HG03064 (cell line): ENCODE results near the gene ALS2CL.
"Not testable (repeated sequence)": the region's sequence is repeated elsewhere in the genome, so short reads cannot be mapped to it uniquely, and the experiment has no call there.

ENCODE experiments used
- ATAC-seq: cut with Tn5 transposase; IDR thresholded peaks from one replicate; pipeline ENCODE4 v1.9.1; 2021; ENCODE audit warnings: low read depth; ENCODE audit not compliant: unreplicated experiment

The ALS2CL gene, protein sequence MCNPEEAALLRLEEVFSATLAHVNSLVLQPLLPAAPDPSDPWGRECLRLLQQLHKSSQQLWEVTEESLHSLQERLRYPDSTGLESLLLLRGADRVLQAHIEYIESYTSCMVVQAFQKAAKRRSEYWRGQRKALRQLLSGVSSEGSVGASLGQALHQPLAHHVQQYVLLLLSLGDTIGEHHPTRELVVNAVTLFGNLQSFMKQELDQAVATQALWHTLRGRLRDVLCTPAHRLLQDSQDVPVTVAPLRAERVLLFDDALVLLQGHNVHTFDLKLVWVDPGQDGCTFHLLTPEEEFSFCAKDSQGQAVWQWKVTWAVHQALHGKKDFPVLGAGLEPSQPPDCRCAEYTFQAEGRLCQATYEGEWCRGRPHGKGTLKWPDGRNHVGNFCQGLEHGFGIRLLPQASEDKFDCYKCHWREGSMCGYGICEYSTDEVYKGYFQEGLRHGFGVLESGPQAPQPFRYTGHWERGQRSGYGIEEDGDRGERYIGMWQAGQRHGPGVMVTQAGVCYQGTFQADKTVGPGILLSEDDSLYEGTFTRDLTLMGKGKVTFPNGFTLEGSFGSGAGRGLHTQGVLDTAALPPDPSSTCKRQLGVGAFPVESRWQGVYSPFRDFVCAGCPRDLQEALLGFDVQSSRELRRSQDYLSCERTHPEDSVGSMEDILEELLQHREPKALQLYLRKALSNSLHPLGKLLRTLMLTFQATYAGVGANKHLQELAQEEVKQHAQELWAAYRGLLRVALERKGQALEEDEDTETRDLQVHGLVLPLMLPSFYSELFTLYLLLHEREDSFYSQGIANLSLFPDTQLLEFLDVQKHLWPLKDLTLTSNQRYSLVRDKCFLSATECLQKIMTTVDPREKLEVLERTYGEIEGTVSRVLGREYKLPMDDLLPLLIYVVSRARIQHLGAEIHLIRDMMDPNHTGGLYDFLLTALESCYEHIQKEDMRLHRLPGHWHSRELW

DNA sequence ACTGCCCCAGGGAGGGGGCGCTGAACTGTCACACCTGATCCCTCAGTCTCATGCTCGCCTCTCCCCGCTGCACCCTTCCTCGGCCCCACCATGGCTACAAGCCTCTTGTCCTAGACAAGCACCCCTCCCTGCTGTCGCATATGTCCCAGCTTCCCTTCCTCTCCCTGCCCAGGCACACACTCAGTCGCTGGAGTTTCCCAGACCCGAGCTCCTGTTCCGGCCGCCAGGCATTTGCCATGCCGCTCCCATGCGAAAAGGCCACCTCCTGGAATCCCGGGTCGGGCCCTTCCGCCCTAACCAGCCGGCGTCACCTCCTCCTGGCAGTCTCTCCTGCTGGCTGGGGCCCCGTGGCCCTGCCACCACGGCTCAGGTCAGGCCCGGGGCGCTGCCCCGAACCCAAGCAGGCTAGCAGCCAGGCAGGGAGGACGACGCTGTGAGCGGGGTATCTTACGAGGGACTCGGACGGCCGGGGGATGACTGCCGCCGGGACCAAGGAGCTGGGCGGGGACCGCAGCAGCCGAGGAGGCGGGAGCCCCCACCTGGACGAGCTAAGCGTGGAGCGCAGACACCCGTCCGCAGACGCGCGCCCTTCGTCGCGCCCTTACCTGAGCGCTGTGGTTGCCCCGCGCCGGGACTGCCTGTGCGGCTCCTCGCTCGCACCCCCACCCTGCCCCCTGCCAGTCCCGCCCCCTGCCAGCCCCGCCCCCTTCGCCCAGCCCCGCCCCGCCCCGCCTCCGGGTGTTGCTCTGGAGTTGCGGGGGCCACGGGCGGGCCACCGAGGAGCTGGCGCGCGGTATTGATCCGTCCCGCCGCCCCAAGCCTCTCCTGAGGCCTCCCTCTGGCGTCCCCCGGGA is at the start of gene ALS2CL:
TSS of gene ALS2CL (minus strand) at position 642 of the 854 bp plus-strand sequence. CDS start 4,239 bp downstream, outside the sequence.
- no peak for ATAC-seq

DNA sequence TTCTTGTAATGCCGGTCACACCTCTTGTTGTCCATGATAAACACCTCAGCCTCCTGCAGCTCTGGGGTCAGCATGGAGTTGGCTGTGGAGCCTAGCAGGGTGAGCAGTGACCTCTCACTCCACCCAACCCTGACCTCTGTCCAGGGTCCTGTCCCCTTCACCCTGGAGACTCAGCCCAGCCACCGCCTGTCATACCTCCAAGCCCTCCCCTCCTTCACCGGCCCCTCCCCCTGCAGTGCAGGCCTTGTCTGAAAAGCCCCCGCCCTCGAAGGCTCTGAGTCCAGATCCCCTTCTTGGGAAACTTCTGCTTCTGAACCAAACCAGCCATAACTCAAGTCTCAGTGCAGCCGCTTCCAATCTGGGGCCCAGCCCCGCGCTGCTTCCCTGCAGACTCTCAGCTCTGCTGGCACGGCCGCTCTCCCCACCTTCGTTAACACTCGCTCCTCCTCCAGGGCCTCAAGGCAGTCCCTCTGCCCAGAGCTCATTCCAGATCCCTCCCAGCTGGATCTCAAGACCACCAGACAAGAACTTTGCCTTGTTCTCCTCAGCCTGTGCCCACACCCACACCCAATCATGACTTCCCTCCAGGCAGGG is 49.6 kb upstream of the ALS2CL start:
- no peak for ATAC-seq

DNA sequence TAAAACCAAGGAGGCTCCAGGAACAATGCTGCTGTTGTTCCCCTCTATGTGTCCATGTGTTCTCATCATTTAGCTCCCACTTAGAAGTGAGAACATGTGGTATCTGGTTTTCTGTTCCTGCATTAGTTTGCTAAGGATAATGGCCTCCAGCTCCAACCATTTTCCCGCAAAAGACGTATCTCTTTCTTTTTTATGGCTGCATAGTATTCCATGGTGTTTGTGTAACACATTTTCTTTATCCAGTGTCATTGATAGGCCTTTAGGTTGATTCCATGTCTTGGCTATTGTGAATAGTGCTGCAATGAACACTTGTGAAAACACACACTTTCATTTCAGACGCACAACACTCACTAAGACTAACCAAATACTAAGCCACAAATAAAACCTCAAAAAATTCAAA is 46.1 kb upstream of the ALS2CL start:
- not testable (repeated sequence) for ATAC-seq

DNA sequence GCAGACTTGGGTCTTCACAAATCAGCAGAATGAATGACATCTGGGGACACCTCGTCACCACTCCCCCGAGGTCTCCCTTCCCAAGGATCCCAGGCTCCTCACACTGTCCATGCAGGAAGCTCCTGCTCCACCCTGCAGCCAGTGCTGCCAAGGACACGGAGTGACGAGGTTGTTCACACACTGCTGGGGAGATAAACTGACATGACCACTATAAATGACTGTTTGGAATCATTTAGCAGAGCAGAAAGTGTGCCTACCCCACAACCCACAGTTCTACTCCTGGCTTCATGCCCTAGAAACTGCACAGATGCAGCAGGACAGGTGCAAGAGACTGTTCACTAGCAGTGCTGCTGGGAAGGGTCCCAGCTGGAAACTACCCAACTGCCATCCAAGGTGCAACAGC is 43.9 kb upstream of the ALS2CL start:
- no peak for ATAC-seq

DNA sequence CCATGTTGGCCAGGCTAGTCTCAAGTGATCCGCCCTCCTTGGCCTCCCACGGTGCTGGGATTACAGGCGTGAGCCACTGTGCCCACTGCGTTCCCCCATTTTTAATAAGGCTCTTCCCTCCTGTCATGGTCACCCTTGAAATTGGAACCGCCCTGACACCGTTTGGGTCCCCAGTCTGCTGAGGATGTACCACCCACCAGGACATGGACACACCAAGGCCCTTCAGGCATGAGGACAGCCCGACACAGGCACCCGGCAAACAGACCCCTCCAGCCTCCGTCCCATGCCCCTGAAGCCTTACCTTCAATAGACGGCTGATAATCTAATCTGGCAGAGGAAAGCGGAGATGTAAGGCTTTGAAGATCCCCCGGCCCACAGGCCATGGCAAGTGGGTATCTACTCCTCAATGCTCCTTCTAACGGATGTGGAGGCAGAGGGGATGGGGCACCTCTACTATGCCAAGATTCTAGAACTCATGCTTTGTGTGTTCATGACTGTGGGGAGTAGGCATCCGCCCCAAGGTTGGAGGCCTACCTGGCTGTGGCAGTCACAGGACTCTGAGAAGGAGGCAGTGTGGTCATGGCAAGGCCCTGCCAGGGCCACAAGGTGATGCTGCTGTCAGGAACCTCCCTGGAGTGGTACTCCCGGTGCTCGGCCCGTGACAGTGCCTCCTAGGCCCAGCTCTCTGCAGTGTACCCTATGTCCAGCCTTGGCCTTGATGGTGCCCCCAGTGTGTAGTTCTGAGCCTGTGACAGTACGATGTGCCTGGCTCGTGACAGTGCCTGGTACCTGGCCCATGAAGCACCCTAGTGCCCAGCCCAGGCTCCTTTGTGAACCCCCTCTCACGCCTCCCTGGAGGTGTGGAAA is 42.8 kb upstream of the ALS2CL start:
- no peak for ATAC-seq

DNA sequence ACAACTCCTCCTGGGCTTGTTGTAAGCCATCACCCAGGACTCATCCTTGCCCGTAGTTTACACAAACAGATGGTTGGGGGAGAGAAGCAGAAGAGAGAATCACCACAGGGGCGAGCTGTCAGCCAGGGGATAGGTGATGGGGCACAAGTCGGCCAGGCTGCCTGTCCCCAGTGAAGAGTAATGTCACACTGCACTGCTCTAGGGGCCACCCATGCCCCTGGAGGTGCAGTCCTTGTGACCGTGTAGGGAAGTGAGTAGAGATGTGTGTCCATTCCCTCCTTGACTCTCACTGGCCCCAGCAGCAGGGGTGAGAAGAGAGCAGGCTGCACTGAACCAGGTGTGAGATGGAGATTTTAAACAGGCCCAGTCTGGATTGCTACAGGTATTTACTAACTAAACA is 41.3 kb upstream of the ALS2CL start:
- ATAC-seq, result no peak

DNA sequence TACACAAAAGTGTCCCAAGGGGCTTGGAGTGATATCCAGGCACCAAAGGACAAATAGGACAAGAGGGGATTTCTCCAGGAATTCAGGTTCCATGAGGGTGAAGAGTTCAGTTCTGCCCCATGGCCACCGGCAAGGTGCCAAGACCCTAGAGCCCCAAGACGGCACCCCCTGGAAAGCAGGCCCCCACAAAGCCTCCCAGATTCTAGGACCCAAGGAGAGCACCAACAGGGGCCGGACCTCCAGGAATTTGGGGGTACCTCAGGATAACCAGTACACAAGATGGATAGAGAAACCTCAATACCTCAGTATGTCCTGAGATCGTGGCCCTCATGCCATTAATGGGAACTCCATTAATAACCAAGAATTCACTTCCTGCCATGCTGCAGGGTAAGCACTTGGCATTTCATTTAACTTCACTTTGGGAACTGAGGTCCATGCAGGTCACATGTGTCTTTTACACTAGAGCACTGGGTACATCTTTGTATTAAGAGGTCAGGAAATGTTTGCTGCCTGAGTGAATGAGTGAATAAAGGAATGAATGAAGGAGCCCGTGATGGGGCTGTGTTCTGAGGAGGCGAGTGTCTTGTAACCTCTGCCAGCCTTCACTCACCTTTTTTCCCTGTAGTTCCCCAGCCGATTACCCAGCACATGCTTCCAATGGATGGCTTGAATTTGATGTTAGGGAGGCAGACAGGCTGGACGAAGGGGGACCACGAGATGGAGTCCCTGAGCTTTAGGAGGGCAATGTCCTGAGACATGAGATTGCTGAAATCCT is 39.7 kb upstream of the ALS2CL start:
- ATAC-seq, result no peak

DNA sequence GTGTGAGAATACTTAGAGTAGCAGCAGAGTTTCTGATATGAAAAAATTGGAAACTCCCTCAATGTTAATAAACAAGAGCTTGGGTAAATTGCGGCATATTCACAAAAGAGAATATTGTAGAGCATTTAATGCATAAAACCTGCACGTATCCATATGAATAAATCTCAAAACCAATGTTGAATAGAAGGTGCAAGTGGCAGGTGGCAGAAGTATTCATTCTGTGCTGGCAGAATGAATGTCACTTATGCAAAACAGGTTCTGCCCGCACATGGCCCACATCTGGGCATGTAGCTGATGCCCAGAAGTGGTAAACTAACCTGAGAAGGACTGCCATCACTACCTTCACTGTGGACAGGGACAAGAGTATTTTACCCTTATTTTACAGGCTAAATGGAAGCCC is 38.3 kb upstream of the ALS2CL start:
- ATAC-seq, result no peak

DNA sequence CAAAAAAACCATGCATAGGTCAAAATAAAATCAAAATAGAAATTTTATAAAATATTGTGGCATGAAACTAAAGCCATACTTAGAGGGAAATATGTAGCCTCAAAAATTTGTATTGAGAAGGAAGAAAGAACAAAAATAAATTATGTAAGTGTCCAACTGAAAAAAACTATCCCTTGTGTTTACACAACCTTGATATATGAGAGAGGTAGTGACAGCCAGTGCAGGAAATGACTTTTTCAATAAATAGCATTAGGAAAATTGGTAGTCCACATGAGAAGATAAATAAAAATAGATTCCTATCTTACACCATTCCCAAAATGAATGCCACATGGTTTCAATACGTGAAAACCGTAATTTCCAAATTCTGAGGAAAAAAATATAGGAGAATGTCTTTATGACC is 37.3 kb upstream of the ALS2CL start:
- no peak for ATAC-seq

DNA sequence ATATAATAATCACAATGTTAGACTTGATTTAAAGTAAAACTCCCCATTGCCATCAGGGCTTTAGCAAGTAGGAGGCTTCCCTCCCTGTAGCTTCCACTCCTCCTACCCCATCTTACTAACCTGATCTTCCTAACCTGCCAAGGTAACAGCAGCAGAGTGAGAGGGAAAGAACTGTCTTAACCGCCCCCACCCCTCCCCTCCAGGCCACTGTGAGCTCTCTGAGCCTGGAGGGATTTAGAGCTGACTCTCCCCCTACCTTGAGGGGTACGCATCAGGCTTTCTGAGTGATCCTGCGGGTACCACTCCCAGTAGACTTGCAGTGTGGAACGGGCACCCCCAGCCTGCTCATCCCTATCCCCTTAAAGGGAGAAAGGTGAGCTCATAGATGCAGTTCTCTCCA is 35.6 kb upstream of the ALS2CL start:
- no peak for ATAC-seq

DNA sequence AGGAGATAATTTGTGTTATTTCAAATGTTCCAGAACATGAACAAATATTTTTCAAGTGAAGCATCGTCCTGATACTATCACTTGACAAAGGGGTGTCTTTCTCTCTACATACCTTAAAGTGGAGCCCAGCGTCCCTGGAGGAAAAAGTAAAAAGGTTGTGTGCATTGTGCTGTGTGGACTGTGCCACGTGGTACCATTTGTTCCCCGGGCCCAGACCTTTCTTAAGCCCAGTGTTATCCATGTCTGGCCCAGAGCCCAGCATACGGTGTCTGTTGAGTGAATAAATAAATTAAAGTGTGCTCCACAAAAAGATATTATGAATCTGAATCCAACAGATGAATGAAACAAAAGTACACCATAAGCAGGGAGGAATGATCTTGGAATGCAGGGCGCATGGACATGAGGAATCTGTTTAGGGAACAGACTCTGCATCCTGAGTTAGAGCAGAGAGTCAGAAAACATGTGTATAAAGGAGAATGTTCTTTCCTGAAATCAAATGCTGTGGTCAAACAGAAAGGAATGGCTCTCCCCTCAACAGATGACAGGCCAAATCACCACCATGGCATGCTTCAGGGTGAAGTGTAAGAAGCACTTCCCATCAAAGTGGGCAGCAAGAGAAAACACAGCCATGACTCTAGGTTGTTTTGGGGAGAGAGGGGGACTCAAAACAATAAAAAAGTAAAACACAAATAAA is 32.3 kb upstream of the ALS2CL start:
- no peak for ATAC-seq

DNA sequence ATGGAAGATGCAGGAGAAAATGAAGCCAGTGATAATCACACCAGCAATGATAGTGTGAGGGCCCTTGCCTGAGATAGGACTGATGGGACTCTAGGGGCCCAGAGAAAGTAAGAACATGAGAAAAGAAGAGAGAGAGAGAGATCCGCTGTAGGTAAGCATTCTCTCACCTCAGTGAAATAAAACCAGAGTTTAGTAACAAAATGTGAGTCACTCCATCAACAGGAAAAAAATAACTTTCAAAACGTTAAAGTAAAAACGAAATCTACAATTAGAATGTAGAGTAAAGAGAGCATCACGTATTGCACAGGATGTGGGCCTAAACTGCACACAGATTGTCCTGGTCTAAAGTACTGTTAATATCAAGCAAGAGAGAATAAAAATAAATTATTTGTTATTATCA is 30.9 kb upstream of the ALS2CL start:
- no peak for ATAC-seq

DNA sequence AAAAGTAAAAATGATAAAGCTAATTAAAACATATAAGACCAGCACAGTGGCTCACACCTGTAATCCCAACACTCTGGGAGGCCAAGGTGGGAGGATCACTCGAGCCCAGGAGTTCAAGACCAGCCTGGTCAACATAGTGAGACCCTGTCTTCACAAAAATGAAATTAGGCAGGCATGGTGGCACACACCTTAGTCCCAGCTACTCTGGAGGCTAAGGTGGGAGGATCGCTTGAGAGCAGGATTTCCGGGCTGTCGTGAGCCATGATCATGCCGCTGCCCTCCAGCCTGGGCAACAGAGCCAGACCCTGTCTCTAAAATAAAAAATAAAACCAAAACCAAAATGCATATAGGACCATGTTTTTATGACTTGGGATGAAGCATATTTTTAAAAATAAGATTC is 29.0 kb upstream of the ALS2CL start:
- no peak for ATAC-seq

DNA sequence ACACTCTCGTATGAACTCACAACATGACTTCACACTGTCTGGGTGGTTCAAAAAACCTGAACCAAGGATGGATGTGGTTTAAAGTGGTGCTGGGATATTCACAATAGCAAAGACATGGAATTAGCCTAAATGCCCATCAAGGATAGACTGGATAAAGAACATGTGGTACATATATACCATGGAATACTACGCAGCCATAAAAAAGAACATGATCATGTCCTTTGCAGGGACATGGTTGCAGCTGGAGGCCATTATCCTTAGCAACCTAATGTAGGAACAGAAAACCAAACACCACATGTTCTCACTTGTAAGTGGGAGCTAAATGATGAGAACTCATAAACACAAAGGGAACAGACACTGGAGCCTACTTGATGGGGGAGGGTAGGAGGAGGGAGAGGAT is 27.5 kb upstream of the ALS2CL start:
- ATAC-seq, result no peak

DNA sequence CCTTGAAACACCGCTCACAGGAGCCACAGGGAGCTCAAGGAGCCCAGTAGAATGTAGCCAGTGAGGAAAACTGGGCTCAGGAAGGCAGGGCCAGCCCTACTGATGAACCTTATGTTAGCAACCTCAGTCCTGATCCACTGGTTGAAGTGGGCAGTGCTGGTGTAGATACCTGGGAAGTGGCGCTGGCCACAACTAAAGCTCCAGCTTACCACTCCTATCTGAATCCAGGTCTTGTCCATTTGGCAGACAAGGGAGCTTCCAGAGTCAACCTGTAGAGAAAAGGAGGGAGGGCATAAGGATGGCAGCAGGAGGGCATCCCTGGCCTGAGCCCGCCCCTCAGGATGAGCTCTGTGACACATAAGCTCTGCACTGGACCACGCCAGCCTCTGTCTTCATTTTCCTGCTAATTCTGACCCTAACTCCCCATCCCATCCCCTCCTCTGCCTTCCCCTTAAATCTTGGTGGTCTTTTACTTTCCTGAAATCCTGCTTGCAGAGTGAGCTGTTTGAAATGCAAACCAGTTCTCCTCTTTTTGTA is 26.3 kb upstream of the ALS2CL start:
- no peak for ATAC-seq

DNA sequence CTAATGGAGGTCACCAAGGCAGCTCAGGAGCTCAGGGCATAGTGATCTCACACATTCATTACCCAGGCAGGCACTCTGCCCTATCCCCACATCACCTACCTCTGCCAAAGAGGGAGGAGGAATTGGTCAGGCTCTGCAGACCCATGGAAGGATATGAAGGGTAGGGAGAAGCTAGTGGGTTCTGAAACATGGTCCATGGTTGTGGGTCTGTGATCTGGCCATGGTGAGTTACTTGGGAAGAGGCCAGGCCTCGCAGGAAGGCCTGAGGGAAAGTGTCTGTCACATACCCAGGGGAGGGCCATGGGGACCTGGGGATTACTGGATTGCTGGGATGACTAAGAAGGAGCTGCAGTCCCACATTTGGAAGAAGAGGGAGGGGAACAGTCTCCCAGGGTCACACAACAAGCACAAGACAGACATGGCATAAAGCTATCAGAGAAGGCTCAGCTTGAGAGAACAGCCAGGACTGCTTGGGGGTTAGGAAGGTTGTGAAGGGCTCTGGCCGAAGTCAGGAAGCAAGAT is 25.6 kb upstream of the ALS2CL start:
- no peak for ATAC-seq

DNA sequence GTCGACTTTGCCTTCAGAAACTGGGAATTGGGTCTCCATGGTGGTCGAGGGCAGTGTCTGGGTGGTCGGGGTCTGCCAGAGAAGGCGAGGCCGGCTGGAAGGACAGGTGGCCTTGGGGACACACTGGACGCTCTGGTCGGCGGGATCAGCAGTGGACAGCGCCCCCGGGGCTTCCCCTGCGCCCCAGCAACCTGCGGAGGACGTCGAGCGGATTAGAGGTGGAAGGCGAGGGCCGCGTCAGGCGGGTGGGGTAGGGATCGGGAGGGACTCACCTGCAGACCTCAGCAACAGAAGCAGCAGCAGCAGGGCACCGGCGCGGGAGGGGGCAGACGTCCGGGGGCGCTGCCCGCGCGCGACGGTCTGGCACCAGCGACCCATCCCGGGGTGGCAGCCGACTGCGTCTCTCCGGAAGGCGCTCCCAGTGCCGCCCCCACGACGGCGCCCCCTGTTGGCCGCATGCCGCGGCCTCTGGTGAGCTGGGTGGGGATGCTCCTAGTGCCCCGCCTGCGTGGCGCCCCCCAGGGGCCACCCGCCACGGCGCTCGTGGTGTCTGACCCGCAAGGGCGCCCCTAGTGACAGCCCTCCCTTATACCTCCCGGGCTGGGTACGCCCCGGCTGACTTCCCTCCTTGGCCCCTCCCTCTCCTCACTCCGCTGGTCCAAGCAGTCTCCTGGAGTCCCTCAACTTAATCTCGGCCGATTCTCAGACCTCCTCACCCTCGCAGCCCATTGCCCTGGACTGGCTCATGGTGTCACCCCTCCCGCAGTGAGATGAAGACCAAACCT is 24.2 kb upstream of the ALS2CL start, which contains the start of gene PRSS50:
TSS of gene PRSS50 (minus strand) at position 423 of the 785 bp plus-strand sequence. CDS start at position 378, 45 bp downstream.
- no peak for ATAC-seq
